Peyer's patch (tissue), 4 donors: ENCODE measurements around the gene SNRPA1.
"Not testable (repeated sequence)": the region's sequence is repeated elsewhere in the genome, so short reads cannot be mapped to it uniquely, and the experiment has no call there.

Source experiments
- POLR2A ChIP-seq, 2 donors: fragments of 450-650 bp; IDR thresholded peaks; one replicate each; pipeline ENCODE4 v1.5.1; 2017; ENCODE audit warnings: antibody characterized with exemption in 2 of 2, mild to moderate bottlenecking in 2 of 2, moderate library complexity in 2 of 2
- TF ChIP-seq, protein P1 (sequence below), 6 experiments: fragments of 450-650 bp in 4 of 6; fragments of 200-600 bp in 2 of 6; sonication (generic) in 1 of 6; IDR thresholded peaks; one replicate each; pipeline ENCODE4 v1.5.1; 2017 to 2019; ENCODE audit warnings: antibody characterized with exemption in 6 of 6, mild to moderate bottlenecking in 3 of 6, moderate library complexity in 1 of 6

DNA sequence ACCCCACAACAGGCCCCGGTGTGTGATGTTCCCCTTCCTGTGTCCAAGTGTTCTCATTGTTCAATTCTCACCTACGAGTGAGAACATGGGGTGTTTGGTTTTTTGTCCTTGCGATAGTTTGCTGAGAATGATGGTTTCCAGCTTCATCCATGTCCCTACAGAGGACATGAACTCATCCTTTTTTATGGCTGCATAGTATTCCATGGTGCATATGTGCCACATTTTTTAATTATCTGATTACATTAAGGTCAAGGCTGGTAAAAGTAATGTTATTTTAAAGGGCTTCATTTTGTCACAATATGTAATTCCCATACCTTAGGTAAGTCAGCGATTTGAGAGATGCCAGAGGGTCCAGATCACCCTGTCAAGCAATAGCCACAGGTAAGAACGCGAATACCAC, 7.7 kb downstream of the SNRPA1 start:
- TF ChIP-seq, protein P1, sequence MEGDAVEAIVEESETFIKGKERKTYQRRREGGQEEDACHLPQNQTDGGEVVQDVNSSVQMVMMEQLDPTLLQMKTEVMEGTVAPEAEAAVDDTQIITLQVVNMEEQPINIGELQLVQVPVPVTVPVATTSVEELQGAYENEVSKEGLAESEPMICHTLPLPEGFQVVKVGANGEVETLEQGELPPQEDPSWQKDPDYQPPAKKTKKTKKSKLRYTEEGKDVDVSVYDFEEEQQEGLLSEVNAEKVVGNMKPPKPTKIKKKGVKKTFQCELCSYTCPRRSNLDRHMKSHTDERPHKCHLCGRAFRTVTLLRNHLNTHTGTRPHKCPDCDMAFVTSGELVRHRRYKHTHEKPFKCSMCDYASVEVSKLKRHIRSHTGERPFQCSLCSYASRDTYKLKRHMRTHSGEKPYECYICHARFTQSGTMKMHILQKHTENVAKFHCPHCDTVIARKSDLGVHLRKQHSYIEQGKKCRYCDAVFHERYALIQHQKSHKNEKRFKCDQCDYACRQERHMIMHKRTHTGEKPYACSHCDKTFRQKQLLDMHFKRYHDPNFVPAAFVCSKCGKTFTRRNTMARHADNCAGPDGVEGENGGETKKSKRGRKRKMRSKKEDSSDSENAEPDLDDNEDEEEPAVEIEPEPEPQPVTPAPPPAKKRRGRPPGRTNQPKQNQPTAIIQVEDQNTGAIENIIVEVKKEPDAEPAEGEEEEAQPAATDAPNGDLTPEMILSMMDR (IDR thresholded peaks at IDR 0.05): not testable (repeated sequence)
- TF ChIP-seq POLR2A (IDR thresholded peaks at IDR 0.05): not testable (repeated sequence)
